ENCODE measurements around the gene CDT1.
A peak's percentile ranks its signal among the peaks of the same experiment; 100 is the strongest.
"Not testable (repeated sequence)": the region's sequence is repeated elsewhere in the genome, so short reads cannot be mapped to it uniquely, and the experiment has no call there.

CDT1 gene

GRCh38 chr16:88762941-88763340 lies 40.6 kb upstream of the CDT1 start:
- no peak for DNase-seq
- H3K36me3 Mint-ChIP-seq (ENCODE audit: low read depth) = peaks cover 3% of the 10 kb centered on the region
- H3K27ac Mint-ChIP-seq = no peak overlapping the region

GRCh38 chr16:88763502-88764053 lies 40.0 kb upstream of the CDT1 start:
- Mint-ChIP-seq H3K4me3 (no peak overlapping the region), H3K36me3 (ENCODE audit: low read depth) (peaks cover 3% of the 10 kb centered on the region), H3K4me1 (peaks cover 32% of the 10 kb centered on the region), H3K27ac (no peak overlapping the region), H3K9me3 (no peaks in the 10 kb centered on the region), H3K27me3 (no peaks in the 10 kb centered on the region)
- DNase-seq = no peak
- no peak for ATAC-seq

More at GRCh38 chr16:88762941-88763340, 40.6 kb upstream of the CDT1 start:
- ATAC-seq = no peak
- H3K27me3 Mint-ChIP-seq = no peaks in the 10 kb centered on the region
- H3K9me3 Mint-ChIP-seq = no peaks in the 10 kb centered on the region
- no peak overlapping the region for H3K4me3 Mint-ChIP-seq
- peaks cover 33% of the 10 kb centered on the region for H3K4me1 Mint-ChIP-seq

- H3K9me3 Mint-ChIP-seq = no peaks in the 10 kb centered on the region
- H3K4me1 Mint-ChIP-seq = peaks cover 28% of the 10 kb centered on the region
- H3K27me3 Mint-ChIP-seq = no peaks in the 10 kb centered on the region
- H3K27ac Mint-ChIP-seq = no peak overlapping the region
- peaks cover 3% of the 10 kb centered on the region for H3K36me3 Mint-ChIP-seq (ENCODE audit: low read depth)
- H3K4me3 Mint-ChIP-seq = no peak overlapping the region
- ATAC-seq (no peak), DNase-seq (no peak)
Measured at GRCh38 chr16:88764080-88764479, 39.5 kb upstream of the CDT1 start.

- H3K9me3 Mint-ChIP-seq = no peaks in the 10 kb centered on the region
- H3K4me1 Mint-ChIP-seq = peaks cover 31% of the 10 kb centered on the region
- H3K36me3 Mint-ChIP-seq (ENCODE audit: low read depth) = peaks cover 3% of the 10 kb centered on the region
- H3K4me3 Mint-ChIP-seq = no peak overlapping the region
- DNase-seq (no peak), ATAC-seq (no peak)
- no peaks in the 10 kb centered on the region for H3K27me3 Mint-ChIP-seq
- no peak overlapping the region for H3K27ac Mint-ChIP-seq
Measured at GRCh38 chr16:88764913-88765349, 38.7 kb upstream of the CDT1 start.

- Mint-ChIP-seq H3K9me3 (no peaks in the 10 kb centered on the region), H3K4me1 (peaks cover 36% of the 10 kb centered on the region), H3K4me3 (no peak overlapping the region), H3K27ac (no peak overlapping the region), H3K27me3 (no peaks in the 10 kb centered on the region), H3K36me3 (ENCODE audit: low read depth) (peaks cover 3% of the 10 kb centered on the region)
- DNase-seq (no peak), ATAC-seq (no peak)
Measured at GRCh38 chr16:88766975-88767374, 36.6 kb upstream of the CDT1 start.

GRCh38 chr16:88767546-88768070 lies 36.0 kb upstream of the CDT1 start:
- H3K4me3 Mint-ChIP-seq = no peak overlapping the region
- peaks cover 3% of the 10 kb centered on the region for H3K36me3 Mint-ChIP-seq (ENCODE audit: low read depth)

GRCh38 chr16:88768071-88768783 lies 35.4 kb upstream of the CDT1 start:
- ATAC-seq (no peak), DNase-seq (no peak)
- peaks cover 3% of the 10 kb centered on the region for H3K36me3 Mint-ChIP-seq (ENCODE audit: low read depth)
- no peaks in the 10 kb centered on the region for H3K27me3 Mint-ChIP-seq
- no peaks in the 10 kb centered on the region for H3K9me3 Mint-ChIP-seq
- H3K4me3 Mint-ChIP-seq = no peak overlapping the region
- no peak overlapping the region for H3K27ac Mint-ChIP-seq
- peaks cover 36% of the 10 kb centered on the region for H3K4me1 Mint-ChIP-seq

More at GRCh38 chr16:88767546-88768070, 36.0 kb upstream of the CDT1 start:
- DNase-seq (no peak), ATAC-seq (no peak)
- Mint-ChIP-seq H3K27me3 (no peaks in the 10 kb centered on the region), H3K4me1 (peaks cover 36% of the 10 kb centered on the region), H3K27ac (no peak overlapping the region), H3K9me3 (no peaks in the 10 kb centered on the region)

GRCh38 chr16:88769617-88770460 lies 33.8 kb upstream of the CDT1 start:
- Mint-ChIP-seq H3K9me3 (no peaks in the 10 kb centered on the region), H3K27me3 (no peaks in the 10 kb centered on the region), H3K4me1 (peaks cover 33% of the 10 kb centered on the region), H3K27ac (no peak overlapping the region), H3K36me3 (ENCODE audit: low read depth) (no peaks in the 10 kb centered on the region), H3K4me3 (no peak overlapping the region)
- ATAC-seq = peak; percentile 38
- peak; percentile 42 for DNase-seq

- no peaks in the 10 kb centered on the region for H3K36me3 Mint-ChIP-seq (ENCODE audit: low read depth)
- ATAC-seq = peak; percentile 60
- DNase-seq = peak; percentile 43
- no peak overlapping the region for H3K27ac Mint-ChIP-seq
- no peaks in the 10 kb centered on the region for H3K27me3 Mint-ChIP-seq
- H3K4me1 Mint-ChIP-seq = peaks cover 33% of the 10 kb centered on the region
- H3K9me3 Mint-ChIP-seq = no peaks in the 10 kb centered on the region
- no peak overlapping the region for H3K4me3 Mint-ChIP-seq
Measured at GRCh38 chr16:88770461-88771293, 32.9 kb upstream of the CDT1 start.

- H3K9me3 Mint-ChIP-seq = no peaks in the 10 kb centered on the region
- ATAC-seq (no peak), DNase-seq (no peak)
- no peak overlapping the region for H3K4me3 Mint-ChIP-seq
- H3K4me1 Mint-ChIP-seq = peaks cover 28% of the 10 kb centered on the region
- H3K27me3 Mint-ChIP-seq = no peaks in the 10 kb centered on the region
- H3K27ac Mint-ChIP-seq = no peak overlapping the region
- no peaks in the 10 kb centered on the region for H3K36me3 Mint-ChIP-seq (ENCODE audit: low read depth)
Measured at GRCh38 chr16:88771294-88771772, 32.3 kb upstream of the CDT1 start.

GRCh38 chr16:88771781-88772180 lies 31.8 kb upstream of the CDT1 start:
- H3K4me3 Mint-ChIP-seq; H3K9me3 Mint-ChIP-seq; ATAC-seq; H3K27ac Mint-ChIP-seq; H3K36me3 Mint-ChIP-seq (ENCODE audit: low read depth); H3K27me3 Mint-ChIP-seq; DNase-seq: not testable (repeated sequence)
- peaks cover 23% of the 10 kb centered on the region for H3K4me1 Mint-ChIP-seq

- H3K36me3 Mint-ChIP-seq (ENCODE audit: low read depth) = no peaks in the 10 kb centered on the region
- H3K27me3 Mint-ChIP-seq = no peaks in the 10 kb centered on the region
- H3K4me1 Mint-ChIP-seq = peaks cover 14% of the 10 kb centered on the region
- H3K4me3 Mint-ChIP-seq = no peak overlapping the region
- ATAC-seq = no peak
- DNase-seq = no peak
- H3K27ac Mint-ChIP-seq = no peak overlapping the region
- no peaks in the 10 kb centered on the region for H3K9me3 Mint-ChIP-seq
Measured at GRCh38 chr16:88772871-88773811, 30.4 kb upstream of the CDT1 start.

- DNase-seq (no peak), ATAC-seq (no peak)
- Mint-ChIP-seq H3K36me3 (ENCODE audit: low read depth) (no peaks in the 10 kb centered on the region), H3K27ac (no peak overlapping the region), H3K27me3 (no peaks in the 10 kb centered on the region), H3K4me3 (no peak overlapping the region), H3K4me1 (peaks cover 16% of the 10 kb centered on the region), H3K9me3 (no peaks in the 10 kb centered on the region)
Measured at GRCh38 chr16:88773812-88774291, 29.7 kb upstream of the CDT1 start.

All from activated naive CD8-positive, alpha-beta T cell treated with anti-CD3 and anti-CD28 coated beads, Interleukin-2, amount 50 U/mL, for 24 hours (primary cell).